GM13977 (cell line): ENCODE data around the gene ABT1.

Experiments
- DNase-seq: peaks from one replicate; pipeline ENCODE4 v3.0.0; 2012; ENCODE audit warnings: low spot score
- CTCF ChIP-seq: IDR thresholded peaks from 2 replicates; pipeline ENCODE4 v1.5.1; 2012; ENCODE audit warnings: mild to moderate bottlenecking, control low read depth; ENCODE audit not compliant: insufficient read depth; ENCODE audit errors: extremely low read depth, missing control alignments
- in situ Hi-C: fragments of 300-500 bp; cut with MboI; formaldehyde crosslinking; loops from one replicate; pipeline ENCODE4 v1.12.0; 2022; ENCODE audit warnings: low sequenced_read_pairs, low pct_unique_long_range_greater_than_20kb, mixed read lengths, inconsistent platforms; ENCODE audit not compliant: unreplicated experiment

ABT1 gene

GRCh38 chr6:26553635-26554446, 42.9 kb upstream of the ABT1 start:
- DNase-seq, result peak; percentile 48
- TF ChIP-seq CTCF, result no peak
- in situ Hi-C loops, result no loop called here

DNA sequence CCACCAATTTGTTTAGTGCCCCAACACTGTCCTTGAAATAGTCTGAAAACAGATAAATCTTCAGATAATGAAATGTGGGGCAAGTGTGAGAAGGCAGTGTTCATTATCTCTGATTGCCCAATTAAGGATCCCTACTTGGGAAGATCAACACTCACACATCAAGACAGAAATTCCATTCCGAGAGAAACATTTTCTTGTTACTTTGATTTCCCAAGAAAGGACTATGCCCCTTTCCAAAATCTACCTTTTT, 42.4 kb upstream of the ABT1 start:
- no peak for TF ChIP-seq CTCF
- no peak for DNase-seq
- in situ Hi-C loops, result no loop called here

DNA sequence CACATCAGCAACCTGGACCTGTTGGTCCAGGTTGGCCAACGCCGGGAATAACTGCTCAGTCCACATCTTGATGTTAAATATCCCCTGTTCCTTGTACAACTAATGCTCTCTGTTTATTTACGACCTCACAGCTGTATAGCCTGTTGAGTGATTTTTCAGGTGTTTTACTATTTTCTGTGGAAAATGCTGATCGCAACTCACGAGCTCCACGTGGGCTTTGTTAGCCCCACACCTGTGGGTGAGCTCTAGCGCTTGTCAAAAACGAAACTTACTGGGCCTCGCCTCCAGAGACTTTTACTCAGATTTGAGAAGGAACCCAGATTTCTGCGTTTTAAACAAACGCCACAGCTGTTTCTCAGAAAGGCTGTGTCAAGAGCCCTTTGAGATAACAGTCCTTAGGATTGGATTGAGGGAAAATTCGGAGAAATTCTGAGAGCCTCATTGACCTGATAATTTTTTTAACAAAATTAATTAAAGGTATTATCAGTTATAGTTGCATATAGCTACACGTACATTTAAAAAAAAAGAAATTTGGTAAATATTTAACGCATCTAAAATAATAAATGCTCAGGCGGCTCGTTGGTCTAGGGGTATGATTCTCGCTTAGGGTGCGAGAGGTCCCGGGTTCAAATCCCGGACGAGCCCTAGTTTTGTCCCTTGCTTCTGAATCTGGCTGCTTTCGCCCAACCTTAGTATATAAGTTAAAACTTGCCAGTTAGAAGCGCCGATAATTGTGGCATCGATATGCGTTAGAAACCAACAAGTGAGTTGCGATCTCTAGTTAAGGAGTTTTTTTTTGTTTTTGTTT, 41.9 kb upstream of the ABT1 start:
- DNase-seq, result peak; percentile 54
- TF ChIP-seq CTCF, result no peak
- in situ Hi-C loops, result no loop called here

- in situ Hi-C loops, result no loop called here
- no peak for TF ChIP-seq CTCF
- DNase-seq, result no peak
These were observed 41.1 kb upstream of the ABT1 start for GRCh38 chr6:26555505-26556262.

DNA sequence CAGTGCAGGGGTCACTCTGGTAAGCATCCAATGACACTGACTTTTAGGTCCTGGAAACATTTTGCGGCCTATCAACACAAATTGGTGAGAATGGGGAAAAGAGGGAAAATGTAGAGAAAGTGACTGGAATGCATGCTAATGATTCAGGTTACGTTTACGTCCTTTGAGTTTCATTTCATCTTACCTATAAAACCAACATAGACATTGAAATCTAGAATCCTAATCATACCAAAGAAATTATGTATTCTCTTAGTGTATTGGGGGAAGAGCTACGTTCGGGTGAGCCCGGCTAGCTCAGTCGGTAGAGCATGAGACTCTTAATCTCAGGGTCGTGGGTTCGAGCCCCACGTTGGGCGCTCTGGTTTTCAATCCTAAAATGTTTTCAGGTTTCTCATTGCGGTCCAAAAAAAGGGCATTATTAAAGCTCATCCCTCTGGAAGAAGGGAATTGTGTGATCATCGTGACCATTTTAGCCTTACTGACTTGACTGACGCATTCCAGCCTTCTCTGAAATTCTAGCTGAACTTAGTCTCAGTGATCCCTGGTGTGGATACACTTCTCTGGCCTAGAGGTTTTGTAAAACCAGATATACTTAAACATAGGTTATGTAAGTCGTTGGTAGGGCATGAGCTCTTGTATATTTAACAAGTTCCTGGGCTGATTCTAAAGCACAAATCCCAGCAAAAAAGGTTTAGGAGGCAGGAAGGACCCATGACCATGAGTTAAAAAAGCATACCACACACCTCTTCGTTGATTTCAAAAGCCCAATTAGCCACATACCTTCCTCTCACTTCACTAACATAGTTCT, 40.3 kb upstream of the ABT1 start:
- no peak for DNase-seq
- no peak for TF ChIP-seq CTCF
- in situ Hi-C loops, result no loop called here
